ENCODE measurements around the gene ERCC6L. TPM values are rescaled to one million over a fixed set of nuclear protein-coding genes. Genes with fewer than 3 reads are reported as not detected.

The ERCC6L gene
- polyA plus RNA-seq, 1 experiment, result 0.94 TPM

- Histone ChIP-seq H3K36me3 (ENCODE audit: control insufficient read depth, insufficient read depth, low read length) (no peaks in the 10 kb centered on the region), H3K4me3 (ENCODE audit: low read depth, low read length) (no peak overlapping the region), H3K27me3 (ENCODE audit: control insufficient read depth, insufficient read depth, low read length) (no peaks in the 10 kb centered on the region)
- TF ChIP-seq, protein P1, sequence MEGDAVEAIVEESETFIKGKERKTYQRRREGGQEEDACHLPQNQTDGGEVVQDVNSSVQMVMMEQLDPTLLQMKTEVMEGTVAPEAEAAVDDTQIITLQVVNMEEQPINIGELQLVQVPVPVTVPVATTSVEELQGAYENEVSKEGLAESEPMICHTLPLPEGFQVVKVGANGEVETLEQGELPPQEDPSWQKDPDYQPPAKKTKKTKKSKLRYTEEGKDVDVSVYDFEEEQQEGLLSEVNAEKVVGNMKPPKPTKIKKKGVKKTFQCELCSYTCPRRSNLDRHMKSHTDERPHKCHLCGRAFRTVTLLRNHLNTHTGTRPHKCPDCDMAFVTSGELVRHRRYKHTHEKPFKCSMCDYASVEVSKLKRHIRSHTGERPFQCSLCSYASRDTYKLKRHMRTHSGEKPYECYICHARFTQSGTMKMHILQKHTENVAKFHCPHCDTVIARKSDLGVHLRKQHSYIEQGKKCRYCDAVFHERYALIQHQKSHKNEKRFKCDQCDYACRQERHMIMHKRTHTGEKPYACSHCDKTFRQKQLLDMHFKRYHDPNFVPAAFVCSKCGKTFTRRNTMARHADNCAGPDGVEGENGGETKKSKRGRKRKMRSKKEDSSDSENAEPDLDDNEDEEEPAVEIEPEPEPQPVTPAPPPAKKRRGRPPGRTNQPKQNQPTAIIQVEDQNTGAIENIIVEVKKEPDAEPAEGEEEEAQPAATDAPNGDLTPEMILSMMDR (IDR thresholded peaks at IDR 0.05; ENCODE audit: insufficient read depth, low read depth, low read length), result no peak
- ChIA-PET CTCF (interaction anchor here (1.9 kb wide), 1 partner anchor 12 kb away, joined by 6 read pairs; no protein-coding TSS in a partner anchor), POLR2A (no interaction called here)
- DNase-seq (ENCODE audit: low read depth), result peak; percentile 38
These were observed 19.3 kb upstream of the ERCC6L start for GRCh38 chrX:72258174-72258573.

DNA sequence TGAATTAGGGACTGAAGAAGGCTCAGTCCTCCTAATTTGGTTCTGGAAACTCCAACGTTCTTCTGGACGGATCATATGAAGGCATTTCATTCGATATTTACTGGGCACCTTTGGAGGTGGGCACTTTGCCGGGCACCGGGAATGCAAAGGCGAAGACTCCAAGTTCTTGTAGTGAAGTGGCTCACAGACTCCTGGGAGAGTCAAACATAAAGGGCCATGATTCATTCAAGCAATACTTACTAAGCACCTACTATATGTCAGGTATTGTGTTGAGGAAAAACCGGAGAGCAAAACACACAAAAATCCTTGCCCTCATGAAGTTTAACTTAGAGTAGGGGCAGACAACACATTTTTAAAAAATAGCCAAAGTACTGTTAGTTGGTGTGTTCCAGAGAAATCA, 17.0 kb upstream of the ERCC6L start:
- POLR2A ChIA-PET, result no interaction called here
- H3K36me3 ChIP-seq (ENCODE audit: control insufficient read depth, insufficient read depth, low read length), result no peaks in the 10 kb centered on the region
- CTCF ChIA-PET, result no interaction called here
- no peaks in the 10 kb centered on the region for H3K27me3 ChIP-seq (ENCODE audit: control insufficient read depth, insufficient read depth, low read length)
- TF ChIP-seq, protein P1 (IDR thresholded peaks at IDR 0.05; ENCODE audit: insufficient read depth, low read depth, low read length), result no peak
- no peak for DNase-seq (ENCODE audit: low read depth)
- no peak overlapping the region for H3K4me3 ChIP-seq (ENCODE audit: low read depth, low read length)

- Histone ChIP-seq H3K36me3 (ENCODE audit: control insufficient read depth, insufficient read depth, low read length) (no peaks in the 10 kb centered on the region), H3K27me3 (ENCODE audit: control insufficient read depth, insufficient read depth, low read length) (no peaks in the 10 kb centered on the region), H3K4me3 (ENCODE audit: low read depth, low read length) (no peak overlapping the region)
- TF ChIP-seq, protein P1 (IDR thresholded peaks at IDR 0.05; ENCODE audit: insufficient read depth, low read depth, low read length), result no peak
- DNase-seq (ENCODE audit: low read depth), result no peak
- POLR2A ChIA-PET, result no interaction called here
- CTCF ChIA-PET, result interaction anchor here (1.2 kb wide), 1 partner anchor 11 kb away, joined by 4 read pairs; no protein-coding TSS in a partner anchor
These were observed 16.6 kb upstream of the ERCC6L start for GRCh38 chrX:72255445-72255844.

DNA sequence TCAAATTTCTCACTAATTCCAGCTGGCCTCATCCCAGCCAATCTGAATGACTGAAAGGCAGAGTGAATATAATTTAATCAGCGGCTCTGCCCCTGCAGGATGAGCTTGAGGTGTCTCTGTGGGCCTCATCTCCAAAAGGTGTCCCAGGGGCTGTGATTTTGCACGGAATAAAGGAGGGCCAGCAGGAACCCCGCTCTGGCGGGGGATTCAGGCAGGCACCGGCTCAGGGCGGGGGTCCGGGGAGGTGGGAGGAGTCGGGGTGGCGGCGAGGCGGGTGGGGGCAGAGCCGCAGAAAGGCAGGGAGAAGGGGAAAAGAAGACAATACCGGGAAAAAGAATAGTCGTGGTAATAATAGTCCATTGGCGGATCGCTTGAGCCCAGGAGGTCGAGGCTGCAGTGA, 16.0 kb upstream of the ERCC6L start:
- H3K36me3 ChIP-seq (ENCODE audit: control insufficient read depth, insufficient read depth, low read length), result no peaks in the 10 kb centered on the region

DNA sequence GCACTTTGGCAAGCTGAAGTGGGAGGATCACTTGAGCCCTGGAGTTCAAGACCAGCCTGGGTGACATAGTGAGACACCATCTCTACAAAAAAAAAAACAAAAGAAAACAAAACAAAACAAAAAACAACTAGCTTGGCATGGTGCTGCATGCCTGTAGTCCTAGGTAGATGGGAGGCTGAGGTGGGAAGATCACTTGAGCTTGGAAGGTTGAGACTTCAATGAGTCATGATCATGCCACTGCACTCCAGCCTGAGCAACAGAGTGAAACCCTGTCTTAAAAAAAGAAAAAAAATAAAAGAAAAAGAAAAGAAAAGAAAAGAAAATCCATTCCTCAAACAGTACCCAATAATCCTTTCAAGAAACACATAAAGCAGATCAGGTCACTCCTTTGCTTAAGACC, 14.9 kb upstream of the ERCC6L start:
- Histone ChIP-seq H3K27me3 (ENCODE audit: control insufficient read depth, insufficient read depth, low read length) (no peaks in the 10 kb centered on the region), H3K36me3 (ENCODE audit: control insufficient read depth, insufficient read depth, low read length) (no peaks in the 10 kb centered on the region), H3K4me3 (ENCODE audit: low read depth, low read length) (no peak overlapping the region)
- ChIA-PET CTCF (no interaction called here), POLR2A (no interaction called here)
- TF ChIP-seq, protein P1 (IDR thresholded peaks at IDR 0.05; ENCODE audit: insufficient read depth, low read depth, low read length), result no peak
- no peak for DNase-seq (ENCODE audit: low read depth)

More for the DNA sequence above, 16.0 kb upstream of the ERCC6L start:
- POLR2A ChIA-PET, result no interaction called here
- no peak for DNase-seq (ENCODE audit: low read depth)
- no peaks in the 10 kb centered on the region for H3K27me3 ChIP-seq (ENCODE audit: control insufficient read depth, insufficient read depth, low read length)
- CTCF ChIA-PET, result interaction anchor here (1.2 kb wide), 1 partner anchor 10 kb away, joined by 4 read pairs; no protein-coding TSS in a partner anchor
- TF ChIP-seq, protein P1 (IDR thresholded peaks at IDR 0.05; ENCODE audit: insufficient read depth, low read depth, low read length), result no peak
- H3K4me3 ChIP-seq (ENCODE audit: low read depth, low read length), result no peak overlapping the region
